Kidney (tissue), 14 donors: ENCODE data around the gene ADAMTS7. TPM values are rescaled to one million over a fixed set of nuclear protein-coding genes. Genes with fewer than 3 reads are reported as not detected.
A peak's percentile ranks its signal among the peaks of the same experiment; 100 is the strongest.

ENCODE experiments used
- DNase-seq, 5 donors: peaks; one replicate each; pipeline ENCODE4 v3.0.0-alpha.2; 2013 to 2020
- FAIRE-seq: peaks from 2 replicates; lab custom pipeline; 2012; peaks lifted over from hg19 to GRCh38; lab: Jason Lieb, UNC
- H3K27ac ChIP-seq, 2 donors: one replicate each; pipeline ENCODE4 v1.7.0; 2013; ENCODE audit warnings: low read depth in 2 of 2, low read length in 2 of 2, inconsistent platforms in 1 of 2
- H3K27me3 ChIP-seq: one replicate; pipeline ENCODE4 v1.7.1; 2013; ENCODE audit warnings: low read length, inconsistent platforms; ENCODE audit not compliant: control insufficient read depth, insufficient read depth
- H3K36me3 ChIP-seq, 3 donors: one replicate each; pipeline versions ENCODE4 v1.7.0 to v1.7.1; 2013; ENCODE audit warnings: low read length in 3 of 3, control low read depth in 1 of 3, inconsistent platforms in 1 of 3; ENCODE audit not compliant: insufficient read depth in 3 of 3, control insufficient read depth in 2 of 3
- H3K4me1 ChIP-seq, 3 donors: one replicate each; pipeline versions ENCODE4 v1.7.0 to v1.7.1; 2013; ENCODE audit warnings: low read length in 3 of 3, inconsistent platforms in 1 of 3, low read depth in 1 of 3; ENCODE audit not compliant: control insufficient read depth in 2 of 3, insufficient read depth in 2 of 3
- H3K4me3 ChIP-seq, 3 donors: one replicate each; pipeline versions ENCODE4 v1.7.0 to v1.8.1; 2013; ENCODE audit warnings: low read length in 3 of 3, control low read depth in 1 of 3, inconsistent platforms in 1 of 3
- H3K9ac ChIP-seq, 3 donors: one replicate each; pipeline versions ENCODE4 v1.7.0 to v1.7.1; 2013; ENCODE audit warnings: low read length in 3 of 3, control low read depth in 1 of 3, inconsistent platforms in 1 of 3
- H3K9me3 ChIP-seq, 3 donors: one replicate each; pipeline versions ENCODE4 v1.7.0 to v1.7.1; 2013; ENCODE audit warnings: low read length in 3 of 3, control low read depth in 1 of 3, inconsistent platforms in 1 of 3; ENCODE audit not compliant: control insufficient read depth in 2 of 3, insufficient read depth in 1 of 3
- CTCF ChIP-seq: IDR thresholded peaks from 3 replicates; pipeline ENCODE4 v1.5.1; 2012; ENCODE audit warnings: mild to moderate bottlenecking, moderate library complexity, borderline replicate concordance; ENCODE audit not compliant: insufficient read depth; ENCODE audit errors: extremely low read depth
- intact Hi-C: fragments of 100-400 bp; cut with DNase I; formaldehyde crosslinking; loops from one replicate; pipeline ENCODE4 v1.11.1; 2022
- polyA plus RNA-seq: library from polyadenylated mRNA; stranded (reverse); fragments of 350-450 nt; fragmentation: Illumina TruSeq; extraction: RNeasy Lipid Tissue Mini Kit (QIAGEN cat#74804); gene quantifications from one replicate; pipeline ENCODE4 v1.2.3, GENCODE V29; 2014; ENCODE audit warnings: low read depth, low replicate concordance; ENCODE audit not compliant: insufficient read depth
- total RNA-seq: library from RNA; stranded (reverse); fragmentation: NEBNext Ultra II Directional; extraction: Animal tissue kit (Norgen Biotek cat#: 25700); gene quantifications from one replicate; pipeline ENCODE4 v1.2.1, GENCODE V29; 2021
- donor health status: control.
- donor health status: control.
- donor health status: control.
- donor health status: control.
- donor health status: control.
- donor health status: DM: yes; HTN: yes; CAD: no.
- donor health status: Normal renal cell carcinoma (clear cell type).

The ADAMTS7 gene
- total and polyA plus RNA-seq, 2 donors from 2014 or later, result 0.82 to 3.1 TPM

DNA sequence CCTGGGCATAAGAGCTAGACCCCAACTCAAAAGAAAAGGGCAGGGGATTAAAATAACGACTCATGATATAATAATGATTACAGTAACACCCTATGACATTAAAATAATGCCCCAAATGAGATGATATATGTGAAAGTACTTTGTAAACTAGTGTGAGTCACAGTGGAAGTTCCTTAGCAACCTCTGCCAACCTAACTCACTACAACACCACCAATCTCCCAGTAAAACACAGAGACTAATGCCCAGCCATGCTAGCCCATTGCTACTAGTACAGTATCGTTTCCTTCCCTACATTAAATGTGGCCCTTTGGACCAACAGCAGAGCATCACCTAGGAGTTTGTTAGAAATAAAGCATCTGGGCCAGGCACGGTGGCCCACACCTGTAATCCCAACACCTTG lies 11.2 kb upstream of the ADAMTS7 start:
- H3K4me1 ChIP-seq, result peaks cover 0 to 3% (median 0%) of the 10 kb centered on the region in 3 donors
- H3K36me3 ChIP-seq, result no peaks in the 10 kb centered on the region
- no peak for DNase-seq
- no peaks in the 10 kb centered on the region for H3K27me3 ChIP-seq
- FAIRE-seq, result no peak
- H3K9ac ChIP-seq, result no peak overlapping the region
- no peak overlapping the region for H3K27ac ChIP-seq
- H3K9me3 ChIP-seq, result no peaks in the 10 kb centered on the region
- no peak for TF ChIP-seq CTCF
- intact Hi-C loops, result no loop called here
- no peak overlapping the region for H3K4me3 ChIP-seq

GRCh38 chr15:78811825-78812183 lies 540 bp upstream of the ADAMTS7 start:
- TF ChIP-seq CTCF, result no peak
- H3K27me3 ChIP-seq, result no peaks in the 10 kb centered on the region
- H3K9me3 ChIP-seq, result peaks cover 0 to 6% (median 0%) of the 10 kb centered on the region in 3 donors
- H3K36me3 ChIP-seq, result no peaks in the 10 kb centered on the region
- H3K9ac ChIP-seq, result peak overlapping the region in 2 of 3 donors; percentile 48 to 51
- DNase-seq (peak in 2 of 5 donors; percentile 72 to 75), FAIRE-seq (no peak)
- intact Hi-C loops, result no loop called here
- peak overlapping the region; percentile 32 to 47 for H3K27ac ChIP-seq
- peak overlapping the region in 1 of 3 donors; percentile 46 for H3K4me3 ChIP-seq
- H3K4me1 ChIP-seq, result peaks cover 0 to 6% (median 0%) of the 10 kb centered on the region in 3 donors

DNA sequence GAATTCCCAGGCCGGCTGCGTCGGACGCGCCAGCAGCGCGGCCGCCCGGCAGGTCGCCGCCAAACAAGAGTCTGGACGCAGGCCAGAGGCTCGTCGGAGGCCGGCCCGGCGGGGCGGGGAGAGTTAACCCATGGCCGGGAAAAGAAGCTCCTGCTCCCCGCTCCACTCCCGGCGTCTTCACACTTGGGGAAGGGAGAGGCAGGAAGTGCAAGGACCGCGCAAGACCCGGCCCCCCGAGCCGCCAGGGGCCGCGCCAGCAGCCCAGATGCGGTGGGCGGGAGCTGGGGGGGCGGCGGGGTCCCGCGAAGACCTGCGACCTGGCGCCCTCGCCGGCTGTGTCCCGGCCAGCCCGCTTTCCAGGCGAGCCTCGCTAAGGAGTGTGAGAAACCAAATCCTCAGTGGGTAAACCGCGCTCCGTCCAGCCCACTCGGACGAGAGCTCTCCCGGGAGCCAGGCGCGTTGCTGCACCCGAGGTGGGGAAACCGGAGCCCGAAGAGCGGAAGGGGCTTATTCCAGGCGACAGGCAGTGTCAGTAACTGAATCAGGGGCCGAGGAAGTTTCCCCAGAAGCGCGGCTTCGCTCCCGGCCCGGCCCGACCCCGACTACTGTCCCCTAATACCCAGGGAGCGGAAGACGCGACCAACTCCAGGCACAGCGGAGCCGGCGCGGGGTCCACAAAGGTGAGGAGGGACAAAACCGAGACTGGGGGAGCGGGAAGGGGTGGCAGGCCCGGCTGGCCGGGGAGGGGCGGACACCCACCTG lies 721 bp downstream of the ADAMTS7 start:
- Histone ChIP-seq H3K27ac (peak overlapping the region in 1 of 2 donors; percentile 47), H3K9ac (no peak overlapping the region), H3K36me3 (no peaks in the 10 kb centered on the region), H3K27me3 (no peaks in the 10 kb centered on the region), H3K4me1 (peaks cover 0 to 6% (median 0%) of the 10 kb centered on the region in 3 donors), H3K4me3 (peak overlapping the region in 2 of 3 donors; percentile 34 to 59), H3K9me3 (peaks cover 0 to 6% (median 0%) of the 10 kb centered on the region in 3 donors)
- TF ChIP-seq CTCF, result no peak
- FAIRE-seq, result no peak
- intact Hi-C loops, result no loop called here
- peak; percentile 70 to 87 (median 78) for DNase-seq
